ENCODE data around the gene TANK. TPM values are rescaled to one million over a fixed set of nuclear protein-coding genes. Genes with fewer than 3 reads are reported as not detected.
"Not testable (repeated sequence)": the region's sequence is repeated elsewhere in the genome, so short reads cannot be mapped to it uniquely, and the experiment has no call there.

TANK gene
- total RNA-seq, 1 donor from 2014 or later, result 73.8 TPM

GRCh38 chr2:161250864-161251436 lies 90.7 kb downstream of the TANK start:
- Mint-ChIP-seq H3K9me3 (ENCODE audit: unreplicated experiment) (no peaks in the 10 kb centered on the region), H3K27me3 (ENCODE audit: unreplicated experiment) (peaks cover 42% of the 10 kb centered on the region), H3K4me1 (ENCODE audit: unreplicated experiment) (no peaks in the 10 kb centered on the region), H3K27ac (ENCODE audit: unreplicated experiment) (no peak overlapping the region), H3K36me3 (ENCODE audit: unreplicated experiment) (no peaks in the 10 kb centered on the region), H3K4me3 (ENCODE audit: unreplicated experiment) (no peak overlapping the region)
- peak; percentile 63 for TF ChIP-seq CTCF (IDR thresholded peaks at IDR 0.05)
- no peak for DNase-seq (ENCODE audit: extremely low spot score, unreplicated experiment)

GRCh38 chr2:161257123-161257952 lies 97.1 kb downstream of the TANK start:
- TF ChIP-seq CTCF (IDR thresholded peaks at IDR 0.05), result no peak
- no peaks in the 10 kb centered on the region for H3K36me3 Mint-ChIP-seq (ENCODE audit: unreplicated experiment)

GRCh38 chr2:161265874-161266273 lies 105.6 kb downstream of the TANK start:
- Mint-ChIP-seq H3K9me3 (ENCODE audit: unreplicated experiment) (no peaks in the 10 kb centered on the region), H3K4me1 (ENCODE audit: unreplicated experiment) (no peaks in the 10 kb centered on the region), H3K27ac (ENCODE audit: unreplicated experiment) (no peak overlapping the region), H3K36me3 (ENCODE audit: unreplicated experiment) (no peaks in the 10 kb centered on the region), H3K27me3 (ENCODE audit: unreplicated experiment) (peaks cover 5% of the 10 kb centered on the region), H3K4me3 (ENCODE audit: unreplicated experiment) (no peak overlapping the region)
- no peak for DNase-seq (ENCODE audit: extremely low spot score, unreplicated experiment)
- TF ChIP-seq CTCF (IDR thresholded peaks at IDR 0.05), result no peak

More at GRCh38 chr2:161257123-161257952, 97.1 kb downstream of the TANK start:
- no peak for DNase-seq (ENCODE audit: extremely low spot score, unreplicated experiment)
- Mint-ChIP-seq H3K9me3 (ENCODE audit: unreplicated experiment) (no peaks in the 10 kb centered on the region), H3K27me3 (ENCODE audit: unreplicated experiment) (peaks cover 10% of the 10 kb centered on the region), H3K4me3 (ENCODE audit: unreplicated experiment) (no peak overlapping the region), H3K4me1 (ENCODE audit: unreplicated experiment) (no peaks in the 10 kb centered on the region), H3K27ac (ENCODE audit: unreplicated experiment) (no peak overlapping the region)

- no peaks in the 10 kb centered on the region for H3K4me1 Mint-ChIP-seq (ENCODE audit: unreplicated experiment)
- H3K9me3 Mint-ChIP-seq (ENCODE audit: unreplicated experiment), result no peaks in the 10 kb centered on the region
- no peak for TF ChIP-seq CTCF (IDR thresholded peaks at IDR 0.05)
- no peak overlapping the region for H3K4me3 Mint-ChIP-seq (ENCODE audit: unreplicated experiment)
- no peaks in the 10 kb centered on the region for H3K36me3 Mint-ChIP-seq (ENCODE audit: unreplicated experiment)
- H3K27me3 Mint-ChIP-seq (ENCODE audit: unreplicated experiment), result peaks cover 9% of the 10 kb centered on the region
- no peak for DNase-seq (ENCODE audit: extremely low spot score, unreplicated experiment)
- no peak overlapping the region for H3K27ac Mint-ChIP-seq (ENCODE audit: unreplicated experiment)
Observed at GRCh38 chr2:161269111-161269510, 108.9 kb downstream of the TANK start.

- DNase-seq (ENCODE audit: extremely low spot score, unreplicated experiment), result no peak
- no peak overlapping the region for H3K27ac Mint-ChIP-seq (ENCODE audit: unreplicated experiment)
- peak; percentile 74 for TF ChIP-seq CTCF (IDR thresholded peaks at IDR 0.05)
- no peak overlapping the region for H3K4me3 Mint-ChIP-seq (ENCODE audit: unreplicated experiment)
- H3K4me1 Mint-ChIP-seq (ENCODE audit: unreplicated experiment), result no peaks in the 10 kb centered on the region
- H3K9me3 Mint-ChIP-seq (ENCODE audit: unreplicated experiment), result no peaks in the 10 kb centered on the region
- H3K27me3 Mint-ChIP-seq (ENCODE audit: unreplicated experiment), result peaks cover 8% of the 10 kb centered on the region
- no peaks in the 10 kb centered on the region for H3K36me3 Mint-ChIP-seq (ENCODE audit: unreplicated experiment)
Observed at GRCh38 chr2:161273038-161273760, 113.0 kb downstream of the TANK start.

GRCh38 chr2:161278564-161279229 lies 118.5 kb downstream of the TANK start:
- H3K4me1 Mint-ChIP-seq (ENCODE audit: unreplicated experiment); H3K27me3 Mint-ChIP-seq (ENCODE audit: unreplicated experiment); H3K27ac Mint-ChIP-seq (ENCODE audit: unreplicated experiment); H3K4me3 Mint-ChIP-seq (ENCODE audit: unreplicated experiment); H3K9me3 Mint-ChIP-seq (ENCODE audit: unreplicated experiment); H3K36me3 Mint-ChIP-seq (ENCODE audit: unreplicated experiment): not testable (repeated sequence)
- DNase-seq (ENCODE audit: extremely low spot score, unreplicated experiment), result peak; percentile 91
